K562 (cell line): ENCODE data around the gene SACM1L. TPM values are rescaled to one million over a fixed set of nuclear protein-coding genes. Genes with fewer than 3 reads are reported as not detected.
"Not testable (repeated sequence)": the region's sequence is repeated elsewhere in the genome, so short reads cannot be mapped to it uniquely, and the experiment has no call there.

Source experiments
- ATAC-seq: fragments of 200-7000 bp; cut with Tn5 transposase; 3 replicates; pipeline ENCODE4 v1.9.1; 2020; ENCODE audit warnings: moderate library complexity
- BruUV-seq: library from RNA; stranded (reverse); fragments of 400-500 nt; replicated peaks from 2 replicates; lab custom pipeline; 2021; lab: Mats Ljungman, UMichigan
- CTCF ChIA-PET: fragments of 300-600 bp; formaldehyde crosslinking; extraction: SDS; loops from one replicate; lab custom pipeline; 2021; ENCODE audit warnings: low intra/inter-chr PET ratio; lab: Yijun Ruan, JAX
- POLR2A ChIA-PET: fragments of 300-600, 350-650 bp; sonication (Branson Sonifier 250); formaldehyde crosslinking; extraction: SDS; loops from one replicate; lab custom pipeline; 2021; ENCODE audit warnings: antibody characterized with exemption, inconsistent platforms; lab: Yijun Ruan, JAX
- DNase-seq, 4 experiments: peaks; one replicate each; pipeline versions ENCODE4 v3.0.0 to v3.0.0-alpha.2; 2011 to 2018; ENCODE audit warnings: low spot score in 3 of 4, mixed read lengths in 3 of 4; ENCODE audit errors: extremely low read depth in 1 of 4
- FAIRE-seq: peaks from 2 replicates; lab custom pipeline; 2011; peaks lifted over from hg19 to GRCh38; lab: Jason Lieb, UNC
- H2AFZ ChIP-seq: 2 replicates; pipeline ENCODE4 v1.6.0; 2011; ENCODE audit warnings: low read depth, low read length, control low read depth, inconsistent platforms
- H3K27ac ChIP-seq: fragments of 200-600 bp; 3 replicates; pipeline ENCODE4 v1.8.0; 2011; ENCODE audit warnings: low read depth, mild to moderate bottlenecking, control low read depth, inconsistent platforms, low read length, moderate library complexity, mixed read lengths; ENCODE audit errors: extremely low read depth
- H3K27me3 ChIP-seq, 2 experiments: fragments of 300-600 bp in 1 of 2; 2 replicates in 1 of 2; 3 replicates in 1 of 2; pipeline versions ENCODE4 v1.6.0 to v1.8.0; 2011; ENCODE audit warnings: inconsistent platforms in 2 of 2, low read length in 2 of 2, mild to moderate bottlenecking in 1 of 2, mixed read lengths in 1 of 2, moderate library complexity in 1 of 2; ENCODE audit not compliant: control insufficient read depth in 2 of 2, insufficient read depth in 2 of 2
- H3K36me3 ChIP-seq: fragments of 300-600 bp; 3 replicates; pipeline ENCODE4 v1.8.0; 2011; ENCODE audit warnings: mild to moderate bottlenecking, low read length, inconsistent platforms; ENCODE audit not compliant: control insufficient read depth, insufficient read depth
- H3K4me1 ChIP-seq, 2 experiments: fragments of 200-600 bp in 1 of 2; replicated peaks in 1 of 2; 2 replicates in 1 of 2; 3 replicates in 1 of 2; pipeline versions ENCODE4 v1.5.1 to v1.8.0; 2011; ENCODE audit warnings: inconsistent platforms in 2 of 2, low read length in 2 of 2, mild to moderate bottlenecking in 1 of 2, mixed read lengths in 1 of 2, moderate library complexity in 1 of 2; ENCODE audit not compliant: control insufficient read depth in 2 of 2, insufficient read depth in 2 of 2
- H3K4me2 ChIP-seq: 2 replicates; pipeline ENCODE4 v1.6.1; 2011; ENCODE audit warnings: low read length, control low read depth, inconsistent platforms, mixed read lengths; ENCODE audit not compliant: insufficient read depth
- H3K4me3 ChIP-seq: fragments of 200-600 bp; sonication (generic), shearing (Covaris generic); 2 replicates; pipeline ENCODE4 v1.5.1; 2016; ENCODE audit warnings: control low read depth, inconsistent platforms
- H3K79me2 ChIP-seq: fragments of 200-600 bp; 3 replicates; pipeline ENCODE4 v1.8.0; 2011; ENCODE audit warnings: low read length, inconsistent platforms; ENCODE audit not compliant: control insufficient read depth, insufficient read depth
- H3K9ac ChIP-seq, 2 experiments: 2 replicates each; pipeline versions ENCODE4 v1.6.0 to v1.6.1; 2011; ENCODE audit warnings: low read depth in 2 of 2, low read length in 2 of 2, control low read depth in 1 of 2, inconsistent platforms in 1 of 2, mild to moderate bottlenecking in 1 of 2, mixed read lengths in 1 of 2; ENCODE audit not compliant: insufficient read depth in 1 of 2
- H3K9me1 ChIP-seq: one replicate; pipeline ENCODE4 v1.6.0; 2011; ENCODE audit warnings: inconsistent platforms, mild to moderate bottlenecking, low read length, moderate library complexity; ENCODE audit not compliant: control insufficient read depth, insufficient read depth
- H3K9me3 ChIP-seq: replicated peaks from 2 replicates; pipeline ENCODE4 v1.5.1; 2011; ENCODE audit warnings: low read depth, low read length, inconsistent platforms; ENCODE audit not compliant: control insufficient read depth, insufficient read depth
- H4K20me1 ChIP-seq: replicated peaks from 2 replicates; pipeline ENCODE4 v1.6.1; 2011; ENCODE audit warnings: low read length, inconsistent platforms, mixed read lengths; ENCODE audit not compliant: control insufficient read depth, insufficient read depth
- ATF1 ChIP-seq, 2 experiments: fragments of 450-650 bp in 1 of 2; IDR thresholded peaks; 2 replicates each; pipeline ENCODE4 v1.6.1; 2016; ENCODE audit warnings: missing compliant biosample characterization in 1 of 2, missing genetic modification characterization in 1 of 2
- KHSRP ChIP-seq: fragments of 450-650 bp; IDR thresholded peaks from 2 replicates; pipeline ENCODE4 v1.6.1; 2017
- PML ChIP-seq: IDR thresholded peaks from 2 replicates; pipeline ENCODE4 v1.6.1; 2012; ENCODE audit warnings: low read length, inconsistent platforms
- XRCC3 ChIP-seq: fragments of 450-650 bp; IDR thresholded peaks from 2 replicates; pipeline ENCODE4 v1.6.1; 2017; ENCODE audit warnings: mild to moderate bottlenecking, moderate library complexity
- ZNF121 ChIP-seq: sonication (generic); formaldehyde crosslinking; conservative IDR thresholded peaks from 2 replicates; pipeline ENCODE4 v1.8.0; 2022; ENCODE audit warnings: missing genetic modification reagents
- WGBS: fragments of 100-300 bp; shearing (Covaris generic); methylation state at CpG from one replicate; pipeline ENCODE4 v1.1.6; 2016; ENCODE audit warnings: low coverage, mixed read lengths; ENCODE audit not compliant: insufficient coverage; ENCODE audit errors: missing lambda C conversion rate; 5-methylcytosine and 5-hydroxymethylcytosine counted together
- in situ Hi-C: fragments of 300-500 bp; cut with MboI; formaldehyde crosslinking; loops from 4 replicates; pipeline ENCODE4 v1.15.0; 2018; ENCODE audit warnings: inconsistent platforms, mixed read lengths
- intact Hi-C: fragments of 100-400 bp; cut with micrococcal nuclease; formaldehyde crosslinking; loops from 2 replicates; pipeline ENCODE4 v1.14.2; 2022
- polyA plus RNA-seq, 8 experiments: library from polyadenylated mRNA; depleted of rRNA in 4 of 8; stranded (reverse) in 5 of 8; unstranded in 3 of 8; fragments of >200 nt; fragmentation: Nextera tagmentation in 2 of 8; fragmentation: Illumina TruSeq in 1 of 8; extraction: Ambion mirVana in 2 of 8; extraction: Trizol in 1 of 8; gene quantifications; 2 replicates each; pipeline versions ENCODE4 v1.2.1 to v1.2.3, GENCODE V29; 2011 to 2014; ENCODE audit warnings: inconsistent platforms in 1 of 8, missing spikeins in 1 of 8
- total RNA-seq, 7 experiments: library from RNA; depleted of rRNA in 6 of 7; stranded (reverse); fragments of >200 nt in 6 of 7; fragmentation: Illumina TruSeq in 2 of 7; extraction: Trizol in 2 of 7; gene quantifications; 2 replicates each; pipeline versions ENCODE4 v1.2.1 to v1.2.3, GENCODE V29; 2011 to 2021; ENCODE audit warnings: low replicate concordance in 1 of 7

The SACM1L gene
- total and polyA plus RNA-seq, 9 of the 15 experiments (the other 6 are each of a cell fraction or from before 2014, with no cell fraction given): 25.7 to 67.2 (median 40.3) TPM

DNA sequence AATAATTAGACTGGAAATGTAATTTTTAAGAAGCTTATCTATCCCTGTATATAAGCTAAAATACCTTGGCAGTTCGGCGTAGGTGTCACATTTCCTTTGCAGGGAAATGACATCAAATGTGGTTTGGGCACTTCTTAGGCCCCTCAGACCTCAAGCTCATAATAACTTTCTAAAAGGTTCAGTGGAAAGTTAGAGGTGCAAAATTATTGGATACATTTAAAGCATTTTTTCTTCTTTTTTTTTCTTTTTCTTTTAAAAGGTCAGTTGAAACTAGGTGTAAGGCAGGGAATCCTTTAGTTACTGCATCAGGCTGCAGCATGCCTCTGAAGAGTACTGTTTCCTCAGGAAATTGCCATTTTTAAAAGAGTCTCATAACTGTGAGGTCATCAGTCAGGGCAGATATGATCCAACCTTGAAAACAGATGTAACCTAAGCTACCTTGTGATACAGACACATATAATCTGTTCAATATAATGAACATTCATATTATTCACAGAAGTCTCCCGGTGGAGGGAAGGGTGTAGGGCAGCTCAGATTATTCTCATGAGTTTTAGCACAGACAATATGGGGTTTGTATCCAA, 4.8 kb downstream of the SACM1L start (continued):
- TF ChIP-seq PML (no peak), KHSRP (no peak), ATF1 (CRISPR knock-in tag; IDR thresholded peaks at IDR 0.05) (no peak), ATF1 (tag; IDR thresholded peaks at IDR 0.05) (peak; percentile 31; the same call in 1 of the 2 replicates), XRCC3 (no peak)

DNA sequence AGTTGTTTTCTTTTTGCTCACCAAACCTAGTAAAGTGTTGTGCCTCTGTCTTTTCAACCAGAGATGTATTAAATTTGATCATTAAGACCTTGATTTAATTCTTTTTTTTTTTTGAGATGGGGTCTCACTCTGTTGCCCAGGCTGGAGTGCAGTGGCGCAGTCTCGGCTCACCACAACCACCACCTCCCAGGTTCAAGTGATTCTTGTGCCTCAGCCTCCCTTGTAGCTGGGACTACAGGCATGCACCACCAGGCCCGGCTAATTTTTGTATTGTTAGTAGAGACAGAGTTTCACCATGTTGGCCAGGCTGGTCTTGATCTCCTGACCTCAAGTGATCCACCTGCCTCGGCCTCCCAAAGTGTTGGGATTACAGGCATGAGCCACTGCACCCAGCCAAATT, 6.0 kb downstream of the SACM1L start:
- FAIRE-seq, CTCF ChIA-PET, ATAC-seq, in situ Hi-C loops, H3K9me3 ChIP-seq, H2AFZ ChIP-seq, H3K4me3 ChIP-seq, intact Hi-C loops, H3K27ac ChIP-seq, DNase-seq, H4K20me1 ChIP-seq, H3K9ac ChIP-seq, H3K27me3 ChIP-seq, BruUV-seq, H3K4me2 ChIP-seq, H3K9me1 ChIP-seq: not testable (repeated sequence)
- POLR2A ChIA-PET: interaction anchor here (0.9 to 2.5 kb wide), 2 partner anchors 9 to 15 kb away, joined by 3 to 15 read pairs; no protein-coding TSS in a partner anchor
- H3K79me2 ChIP-seq: peaks cover 94% of the 10 kb centered on the region
- H3K4me1 ChIP-seq: peaks cover 4 to 22% of the 10 kb centered on the region in 2 experiments; a peak in 3 of 5 replicates
- peak; percentile 81 for TF ChIP-seq ZNF121 (CRISPR knock-in tag)
- 90% methylated on average over 4 of the region's 4 CpGs for WGBS
- peaks cover 52% of the 10 kb centered on the region for H3K36me3 ChIP-seq
